SU-DHL-6 (cell line): ENCODE data around the gene FKBP2.

Source experiments
- H2AFZ ChIP-seq: fragments of 200-600 bp; sonication (generic); 2 replicates; pipeline ENCODE4 v1.6.1; 2014; ENCODE audit warnings: low read depth, mild to moderate bottlenecking, moderate library complexity, mixed read lengths, antibody characterized with exemption, low read length; ENCODE audit not compliant: severe bottlenecking
- H3F3A ChIP-seq: fragments of 200-600 bp; shearing (Covaris generic); 2 replicates; pipeline ENCODE4 v1.6.0; 2016; ENCODE audit warnings: antibody characterized with exemption, mild to moderate bottlenecking; ENCODE audit not compliant: insufficient read depth
- H3K27ac ChIP-seq: fragments of 200-600 bp; sonication (generic); 2 replicates; pipeline ENCODE4 v1.5.1; 2016; ENCODE audit warnings: low read depth, mild to moderate bottlenecking, low read length, moderate library complexity, mixed read lengths
- H3K27me3 ChIP-seq: fragments of 200-600 bp; sonication (generic), shearing (Covaris generic); 2 replicates; pipeline ENCODE4 v1.6.0; 2014; ENCODE audit warnings: mild to moderate bottlenecking, low read length
- H3K36me3 ChIP-seq: fragments of 200-600 bp; sonication (generic); 2 replicates; pipeline ENCODE4 v1.6.1; 2014; ENCODE audit warnings: mild to moderate bottlenecking, low read length, mixed read lengths
- H3K4me2 ChIP-seq: fragments of 300-600, 200-600 bp; shearing (Covaris generic), sonication (generic); 2 replicates; pipeline ENCODE4 v1.6.0; 2014; ENCODE audit warnings: low read length, low read depth, mild to moderate bottlenecking; ENCODE audit not compliant: poor library complexity, severe bottlenecking
- H3K4me3 ChIP-seq: fragments of 200-600 bp; sonication (generic); 2 replicates; pipeline ENCODE4 v1.5.1; 2014; ENCODE audit warnings: antibody characterized with exemption, low read length, mild to moderate bottlenecking, mixed read lengths; ENCODE audit not compliant: insufficient read depth, poor library complexity, severe bottlenecking
- H3K79me2 ChIP-seq: fragments of 200-600 bp; sonication (generic); 2 replicates; pipeline ENCODE4 v1.6.1; 2014; ENCODE audit warnings: mild to moderate bottlenecking, low read length, moderate library complexity; ENCODE audit not compliant: insufficient read depth
- H3K9ac ChIP-seq: fragments of 200-600 bp; sonication (generic); 2 replicates; pipeline ENCODE4 v1.7.0; 2014; ENCODE audit warnings: mild to moderate bottlenecking, low read length
- H3K9me2 ChIP-seq: fragments of 200-600 bp; sonication (generic); replicated peaks from 2 replicates; pipeline ENCODE4 v1.6.1; 2014; ENCODE audit warnings: low read length; ENCODE audit not compliant: insufficient read depth
- H3K9me3 ChIP-seq: fragments of 200-600 bp; sonication (generic); 2 replicates; pipeline ENCODE4 v1.6.1; 2014; ENCODE audit warnings: low read length, mixed read lengths; ENCODE audit not compliant: insufficient read depth
- H4K20me1 ChIP-seq: fragments of 200-600 bp; sonication (generic); 2 replicates; pipeline ENCODE4 v1.6.1; 2014; ENCODE audit warnings: low read depth, mild to moderate bottlenecking, antibody characterized with exemption, low read length, moderate library complexity, mixed read lengths
- CTCF ChIP-seq: fragments of 200-600 bp; sonication (generic); IDR thresholded peaks from one replicate; pipeline ENCODE4 v1.5.1; 2017; ENCODE audit warnings: antibody characterized with exemption, mild to moderate bottlenecking, low read length, moderate library complexity; ENCODE audit not compliant: insufficient read depth, poor library complexity, severe bottlenecking
- EZH2phosphoT487 ChIP-seq: fragments of 200-600 bp; sonication (generic), shearing (Covaris generic); conservative IDR thresholded peaks from 2 replicates; pipeline ENCODE4 v1.6.1; 2018; ENCODE audit warnings: mild to moderate bottlenecking, antibody characterized with exemption, low read length, moderate library complexity, mixed read lengths

The FKBP2 gene

DNA sequence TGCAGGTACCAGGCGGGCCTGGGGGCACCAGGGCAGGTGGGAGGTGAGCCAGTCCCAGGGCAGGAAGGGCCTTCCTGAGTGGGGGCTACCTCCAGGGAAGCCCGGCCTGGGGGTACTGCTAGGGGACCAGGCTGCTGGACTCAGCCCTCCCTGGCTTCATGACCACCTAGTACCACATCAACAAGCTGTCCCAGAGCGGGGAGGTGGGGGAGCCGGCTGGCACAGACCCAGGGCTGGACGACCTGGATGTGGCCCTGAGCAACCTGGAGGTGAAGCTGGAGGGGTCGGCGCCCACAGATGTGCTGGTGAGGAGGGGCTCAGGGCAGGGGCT lies 21.6 kb upstream of the FKBP2 start:
- Histone ChIP-seq H3K36me3 (peaks cover 4% of the 10 kb centered on the region), H4K20me1 (no peaks in the 10 kb centered on the region), H3K27ac (no peak overlapping the region), H3K4me3 (no peak overlapping the region), H3K9me2 (no peaks in the 10 kb centered on the region), H3K27me3 (no peaks in the 10 kb centered on the region), H2AFZ (no peak overlapping the region), H3K9me3 (no peaks in the 10 kb centered on the region), H3K4me2 (no peak overlapping the region), H3K9ac (no peak overlapping the region), H3K79me2 (no peaks in the 10 kb centered on the region), H3F3A (peaks cover 16% of the 10 kb centered on the region)
- TF ChIP-seq CTCF: no peak
- TF ChIP-seq EZH2phosphoT487: no peak

- TF ChIP-seq CTCF (no peak), EZH2phosphoT487 (no peak)
- no peaks in the 10 kb centered on the region for H3K27me3 ChIP-seq
- H3K4me2 ChIP-seq: no peak overlapping the region
- no peak overlapping the region for H3K27ac ChIP-seq
- H3K9me2 ChIP-seq: no peaks in the 10 kb centered on the region
- H4K20me1 ChIP-seq: no peaks in the 10 kb centered on the region
- peaks cover 16% of the 10 kb centered on the region for H3F3A ChIP-seq
- H2AFZ ChIP-seq: no peak overlapping the region
- no peaks in the 10 kb centered on the region for H3K9me3 ChIP-seq
- no peak overlapping the region for H3K4me3 ChIP-seq
- no peak overlapping the region for H3K9ac ChIP-seq
- no peaks in the 10 kb centered on the region for H3K79me2 ChIP-seq
- H3K36me3 ChIP-seq: peaks cover 4% of the 10 kb centered on the region
These were observed 21.1 kb upstream of the FKBP2 start for GRCh38 chr11:64219755-64220154.

DNA sequence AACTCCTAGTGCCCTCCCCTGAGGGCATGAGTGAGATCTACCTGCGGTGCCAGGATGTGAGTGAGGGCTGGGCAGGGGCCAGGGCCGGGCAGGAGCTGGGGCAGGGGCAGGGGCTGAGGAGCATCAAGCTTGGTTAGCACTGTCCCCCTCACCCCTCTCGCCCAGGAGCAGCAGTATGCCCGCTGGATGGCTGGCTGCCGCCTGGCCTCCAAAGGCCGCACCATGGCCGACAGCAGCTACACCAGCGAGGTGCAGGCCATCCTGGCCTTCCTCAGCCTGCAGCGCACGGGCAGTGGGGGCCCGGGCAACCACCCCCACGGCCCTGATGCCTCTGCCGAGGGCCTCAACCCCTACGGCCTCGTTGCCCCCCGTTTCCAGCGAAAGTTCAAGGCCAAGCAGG lies 20.6 kb upstream of the FKBP2 start:
- no peaks in the 10 kb centered on the region for H3K9me2 ChIP-seq
- no peak overlapping the region for H2AFZ ChIP-seq
- no peaks in the 10 kb centered on the region for H3K27me3 ChIP-seq
- H3K4me3 ChIP-seq: no peak overlapping the region
- no peak overlapping the region for H3K4me2 ChIP-seq
- no peaks in the 10 kb centered on the region for H3K9me3 ChIP-seq
- no peaks in the 10 kb centered on the region for H3K79me2 ChIP-seq
- TF ChIP-seq CTCF: no peak
- no peak for TF ChIP-seq EZH2phosphoT487
- H3F3A ChIP-seq: peaks cover 12% of the 10 kb centered on the region
- no peak overlapping the region for H3K9ac ChIP-seq
- H3K36me3 ChIP-seq: peaks cover under 1% of the 10 kb centered on the region; the same call in 1 of the 2 replicates
- no peaks in the 10 kb centered on the region for H4K20me1 ChIP-seq
- H3K27ac ChIP-seq: no peak overlapping the region

GRCh38 chr11:64220798-64221197 lies 20.1 kb upstream of the FKBP2 start:
- H3K9ac ChIP-seq: no peak overlapping the region
- H3K79me2 ChIP-seq: no peaks in the 10 kb centered on the region
- no peaks in the 10 kb centered on the region for H4K20me1 ChIP-seq
- H2AFZ ChIP-seq: no peak overlapping the region
- H3K27ac ChIP-seq: no peak overlapping the region
- H3K9me3 ChIP-seq: no peaks in the 10 kb centered on the region
- peaks cover 11% of the 10 kb centered on the region for H3F3A ChIP-seq
- H3K4me3 ChIP-seq: no peak overlapping the region
- H3K36me3 ChIP-seq: no peaks in the 10 kb centered on the region
- H3K4me2 ChIP-seq: no peak overlapping the region
- TF ChIP-seq EZH2phosphoT487 (no peak), CTCF (no peak)
- H3K27me3 ChIP-seq: no peaks in the 10 kb centered on the region
- no peaks in the 10 kb centered on the region for H3K9me2 ChIP-seq
